Activated T-cell treated with anti-CD3 and anti-CD28 coated beads, Interleukin-2, amount 50 U/mL, for 72 hours (primary cell): ENCODE data around the gene CMTM5. TPM values are rescaled to one million over a fixed set of nuclear protein-coding genes. Genes with fewer than 3 reads are reported as not detected.

ENCODE experiments used
- ATAC-seq, 2 donors: fragments of 150-1000 bp; cut with Tn5 transposase; replicated peaks in 1 of 2; 2 replicates each; pipeline ENCODE4 v1.10.0; 2021; ENCODE audit warnings: moderate library complexity in 2 of 2, mild to moderate bottlenecking in 1 of 2
- DNase-seq, 2 donors: peaks; one replicate each; pipeline ENCODE4 v3.0.0; 2021 to 2022; ENCODE audit warnings: mixed read lengths in 1 of 2
- H3K27ac Mint-ChIP-seq: one replicate; pipeline ENCODE4 v1.8.0; 2022; ENCODE audit warnings: mild to moderate bottlenecking, moderate library complexity, mixed read lengths
- H3K27me3 Mint-ChIP-seq: one replicate; pipeline ENCODE4 v1.8.0; 2022; ENCODE audit warnings: low read depth, mixed read lengths
- H3K36me3 Mint-ChIP-seq, 2 donors: one replicate each; pipeline ENCODE4 v1.8.0; 2022; ENCODE audit warnings: mixed read lengths in 2 of 2, mild to moderate bottlenecking in 1 of 2; ENCODE audit not compliant: insufficient read depth in 2 of 2
- H3K4me1 Mint-ChIP-seq: one replicate; pipeline ENCODE4 v1.8.0; 2022; ENCODE audit warnings: low read depth, mixed read lengths
- H3K4me3 Mint-ChIP-seq, 2 donors: one replicate each; pipeline ENCODE4 v1.8.0; 2022; ENCODE audit warnings: mild to moderate bottlenecking in 2 of 2, mixed read lengths in 2 of 2, moderate library complexity in 2 of 2
- H3K9me3 Mint-ChIP-seq, 2 donors: one replicate each; pipeline ENCODE4 v1.8.0; 2022; ENCODE audit warnings: mixed read lengths in 2 of 2
- total RNA-seq, 2 donors: library from RNA; stranded (reverse); gene quantifications; one replicate each; pipeline ENCODE4 v1.2.3, GENCODE V29; 2022

The CMTM5 gene
- total RNA-seq, 2 donors from 2014 or later, result 0.30 TPM; not detected in 1

- Mint-ChIP-seq H3K27ac (no peak overlapping the region), H3K9me3 (no peaks in the 10 kb centered on the region)
These were observed 328 bp downstream of the CMTM5 start for GRCh38 chr14:23377198-23377550.

GRCh38 chr14:23377573-23378563 lies 1.0 kb downstream of the CMTM5 start:
- H3K4me3 Mint-ChIP-seq, result no peak overlapping the region
- H3K27me3 Mint-ChIP-seq, result no peaks in the 10 kb centered on the region
- no peaks in the 10 kb centered on the region for H3K4me1 Mint-ChIP-seq
- no peak for DNase-seq
- ATAC-seq, result no peak
- H3K9me3 Mint-ChIP-seq, result no peaks in the 10 kb centered on the region
- no peaks in the 10 kb centered on the region for H3K36me3 Mint-ChIP-seq
- no peak overlapping the region for H3K27ac Mint-ChIP-seq

More at GRCh38 chr14:23377198-23377550, 328 bp downstream of the CMTM5 start:
- H3K36me3 Mint-ChIP-seq, result no peaks in the 10 kb centered on the region
- H3K4me1 Mint-ChIP-seq, result no peaks in the 10 kb centered on the region
- no peaks in the 10 kb centered on the region for H3K27me3 Mint-ChIP-seq
- ATAC-seq (no peak), DNase-seq (no peak)
- no peak overlapping the region for H3K4me3 Mint-ChIP-seq

- no peak overlapping the region for H3K4me3 Mint-ChIP-seq
These were observed 1.9 kb downstream of the CMTM5 start for GRCh38 chr14:23378612-23379220.

GRCh38 chr14:23379366-23380196 lies 2.7 kb downstream of the CMTM5 start:
- no peak overlapping the region for H3K4me3 Mint-ChIP-seq
- H3K27ac Mint-ChIP-seq, result no peak overlapping the region
- peak; percentile 72 for DNase-seq
- no peaks in the 10 kb centered on the region for H3K9me3 Mint-ChIP-seq
- no peaks in the 10 kb centered on the region for H3K4me1 Mint-ChIP-seq
- H3K27me3 Mint-ChIP-seq, result no peaks in the 10 kb centered on the region
- no peaks in the 10 kb centered on the region for H3K36me3 Mint-ChIP-seq
- peak; percentile 81 to 84 for ATAC-seq

More at GRCh38 chr14:23378612-23379220, 1.9 kb downstream of the CMTM5 start:
- no peaks in the 10 kb centered on the region for H3K4me1 Mint-ChIP-seq
- H3K27me3 Mint-ChIP-seq, result no peaks in the 10 kb centered on the region
- ATAC-seq, result no peak
- no peaks in the 10 kb centered on the region for H3K9me3 Mint-ChIP-seq
- DNase-seq, result no peak
- no peaks in the 10 kb centered on the region for H3K36me3 Mint-ChIP-seq
- no peak overlapping the region for H3K27ac Mint-ChIP-seq

GRCh38 chr14:23380197-23380914 lies 3.5 kb downstream of the CMTM5 start:
- Mint-ChIP-seq H3K4me1 (no peaks in the 10 kb centered on the region), H3K4me3 (no peak overlapping the region), H3K27me3 (no peaks in the 10 kb centered on the region), H3K27ac (no peak overlapping the region), H3K9me3 (no peaks in the 10 kb centered on the region), H3K36me3 (no peaks in the 10 kb centered on the region)
- DNase-seq (no peak), ATAC-seq (peak; percentile 6 to 28)

GRCh38 chr14:23380976-23381375 lies 4.1 kb downstream of the CMTM5 start:
- DNase-seq (no peak), ATAC-seq (no peak)
- no peaks in the 10 kb centered on the region for H3K27me3 Mint-ChIP-seq
- no peaks in the 10 kb centered on the region for H3K9me3 Mint-ChIP-seq
- no peak overlapping the region for H3K27ac Mint-ChIP-seq
- H3K36me3 Mint-ChIP-seq, result no peaks in the 10 kb centered on the region
- H3K4me1 Mint-ChIP-seq, result no peaks in the 10 kb centered on the region
- H3K4me3 Mint-ChIP-seq, result no peak overlapping the region

GRCh38 chr14:23381871-23382270 lies 5.0 kb downstream of the CMTM5 start:
- H3K4me1 Mint-ChIP-seq, result no peaks in the 10 kb centered on the region
- no peak overlapping the region for H3K4me3 Mint-ChIP-seq
- H3K36me3 Mint-ChIP-seq, result no peaks in the 10 kb centered on the region
- no peaks in the 10 kb centered on the region for H3K9me3 Mint-ChIP-seq
- ATAC-seq (no peak), DNase-seq (no peak)
- no peaks in the 10 kb centered on the region for H3K27me3 Mint-ChIP-seq
- H3K27ac Mint-ChIP-seq, result no peak overlapping the region

- DNase-seq, result no peak
- H3K4me3 Mint-ChIP-seq, result no peak overlapping the region
- no peaks in the 10 kb centered on the region for H3K27me3 Mint-ChIP-seq
- no peaks in the 10 kb centered on the region for H3K9me3 Mint-ChIP-seq
- ATAC-seq, result no peak
- H3K27ac Mint-ChIP-seq, result no peak overlapping the region
- no peaks in the 10 kb centered on the region for H3K4me1 Mint-ChIP-seq
- no peaks in the 10 kb centered on the region for H3K36me3 Mint-ChIP-seq
These were observed 5.4 kb downstream of the CMTM5 start for GRCh38 chr14:23382276-23382675.

- H3K9me3 Mint-ChIP-seq, result no peaks in the 10 kb centered on the region
- no peak for DNase-seq
- H3K27ac Mint-ChIP-seq, result no peak overlapping the region
- H3K4me1 Mint-ChIP-seq, result no peaks in the 10 kb centered on the region
- no peak for ATAC-seq
- H3K4me3 Mint-ChIP-seq, result no peak overlapping the region
- no peaks in the 10 kb centered on the region for H3K27me3 Mint-ChIP-seq
- no peaks in the 10 kb centered on the region for H3K36me3 Mint-ChIP-seq
These were observed 6.0 kb downstream of the CMTM5 start for GRCh38 chr14:23382731-23383440.

- ATAC-seq, result no peak
- H3K4me3 Mint-ChIP-seq, result no peak overlapping the region
These were observed 7.7 kb downstream of the CMTM5 start for GRCh38 chr14:23384364-23385080.

GRCh38 chr14:23385244-23385641 lies 8.4 kb downstream of the CMTM5 start:
- H3K4me3 Mint-ChIP-seq, result no peak overlapping the region
- ATAC-seq (no peak), DNase-seq (no peak)
- no peaks in the 10 kb centered on the region for H3K4me1 Mint-ChIP-seq
- no peak overlapping the region for H3K27ac Mint-ChIP-seq
- H3K36me3 Mint-ChIP-seq, result no peaks in the 10 kb centered on the region
- H3K9me3 Mint-ChIP-seq, result no peaks in the 10 kb centered on the region
- no peaks in the 10 kb centered on the region for H3K27me3 Mint-ChIP-seq

More at GRCh38 chr14:23384364-23385080, 7.7 kb downstream of the CMTM5 start:
- DNase-seq, result no peak
- H3K27me3 Mint-ChIP-seq, result no peaks in the 10 kb centered on the region
- no peaks in the 10 kb centered on the region for H3K36me3 Mint-ChIP-seq
- no peaks in the 10 kb centered on the region for H3K9me3 Mint-ChIP-seq
- no peak overlapping the region for H3K27ac Mint-ChIP-seq
- H3K4me1 Mint-ChIP-seq, result no peaks in the 10 kb centered on the region
